Gastroesophageal sphincter (tissue), 4 donors: ENCODE results near the gene ZNF592. TPM values are rescaled to one million over a fixed set of nuclear protein-coding genes. Genes with fewer than 3 reads are reported as not detected.

ENCODE experiments used
- ATAC-seq: fragments of 150-250 bp; one replicate; pipeline ENCODE4 v1.9.1; 2016; ENCODE audit warnings: mild to moderate bottlenecking, moderate library complexity
- H3K27ac ChIP-seq, 4 donors: fragments of 200-600 bp; sonication (generic) in 3 of 4; 1 replicate in 3 of 4; 2 replicates in 1 of 4; pipeline ENCODE4 v1.5.1; 2016 to 2019
- H3K27me3 ChIP-seq: fragments of 200-600 bp; sonication (generic); one replicate; pipeline ENCODE4 v1.5.1; 2019
- H3K36me3 ChIP-seq, 2 donors: fragments of 200-600 bp; sonication (generic); one replicate each; pipeline ENCODE4 v1.5.1; 2019; ENCODE audit warnings: control low read depth in 1 of 2
- H3K4me1 ChIP-seq, 3 donors: fragments of 200-600 bp; sonication (generic); 1 replicate in 2 of 3; 2 replicates in 1 of 3; pipeline ENCODE4 v1.5.1; 2016 to 2019; ENCODE audit warnings: control low read depth in 2 of 3
- H3K4me3 ChIP-seq, 2 donors: fragments of 200-600 bp; sonication (generic); one replicate each; pipeline ENCODE4 v1.5.1; 2019; ENCODE audit warnings: mild to moderate bottlenecking in 1 of 2, moderate library complexity in 1 of 2
- H3K9me3 ChIP-seq, 3 donors: fragments of 200-600 bp; sonication (generic); one replicate each; pipeline ENCODE4 v1.5.1; 2017 to 2019; ENCODE audit warnings: control low read depth in 2 of 3
- CTCF ChIP-seq, 4 experiments: fragments of 200-600 bp in 2 of 4; fragments of 450-650 bp in 2 of 4; sonication (generic) in 1 of 4; IDR thresholded peaks; one replicate each; pipeline ENCODE4 v1.5.1; 2017 to 2019; ENCODE audit warnings: antibody characterized with exemption in 4 of 4, mild to moderate bottlenecking in 2 of 4, moderate library complexity in 2 of 4
- EP300 ChIP-seq: sonication (generic); formaldehyde crosslinking; IDR thresholded peaks from one replicate; pipeline ENCODE4 v1.6.1; 2017; ENCODE audit warnings: antibody characterized with exemption, mild to moderate bottlenecking
- POLR2A ChIP-seq, 2 donors: fragments of 450-650 bp; IDR thresholded peaks; one replicate each; pipeline ENCODE4 v1.6.1; 2017; ENCODE audit warnings: antibody characterized with exemption in 2 of 2, mild to moderate bottlenecking in 2 of 2, moderate library complexity in 1 of 2
- POLR2AphosphoS5 ChIP-seq: sonication (generic); formaldehyde crosslinking; IDR thresholded peaks from one replicate; pipeline ENCODE4 v1.6.1; 2017; ENCODE audit warnings: antibody characterized with exemption
- WGBS, 2 donors: methylation state at CpG; one replicate each; pipeline ENCODE4 v1.1.5; 2018; ENCODE audit warnings: low coverage in 1 of 2; 5-methylcytosine and 5-hydroxymethylcytosine counted together
- total RNA-seq, 4 donors: library from RNA; depleted of rRNA; stranded (reverse); fragments of >200 nt; gene quantifications; one replicate each; pipeline ENCODE4 v1.1.0, GENCODE V29; 2016

The ZNF592 gene
- total RNA-seq, 4 donors from 2014 or later = 15.7 to 26.0 (median 19.1) TPM

- peaks cover 2 to 65% (median 16%) of the 10 kb centered on the region in 3 donors for H3K4me1 ChIP-seq
- H3K27me3 ChIP-seq = no peaks in the 10 kb centered on the region
- 60% methylated on average over 1 of the region's 23 CpGs; no CpG with 5 or more reads in 1 of the 2 donors for WGBS, 2 donors
- no peak for ATAC-seq
- H3K9me3 ChIP-seq = no peaks in the 10 kb centered on the region
- H3K36me3 ChIP-seq = peaks cover 0 to 17% of the 10 kb centered on the region in 2 donors
- H3K27ac ChIP-seq = peak overlapping the region; percentile 59 to 87 (median 79)
- H3K4me3 ChIP-seq = no peak overlapping the region
- TF ChIP-seq EP300 (no peak), POLR2A (IDR thresholded peaks at IDR 0.05) (no peak)
These were observed 91.3 kb downstream of the ZNF592 start for GRCh38 chr15:84839714-84840113.

- H3K4me3 ChIP-seq = no peak overlapping the region
- H3K27ac ChIP-seq = peak overlapping the region; percentile 59 to 87 (median 79)
- H3K4me1 ChIP-seq = peaks cover 2 to 65% (median 16%) of the 10 kb centered on the region in 3 donors
- no peak for ATAC-seq
- no peaks in the 10 kb centered on the region for H3K9me3 ChIP-seq
- WGBS, 2 donors = 100% methylated on average over 2 of the region's 10 CpGs; no CpG with 5 or more reads in 1 of the 2 donors
- peaks cover 0 to 17% of the 10 kb centered on the region in 2 donors for H3K36me3 ChIP-seq
- TF ChIP-seq CTCF (IDR thresholded peaks at IDR 0.05) = no peak
- H3K27me3 ChIP-seq = no peaks in the 10 kb centered on the region
These were observed 91.9 kb downstream of the ZNF592 start for GRCh38 chr15:84840255-84840654.

DNA sequence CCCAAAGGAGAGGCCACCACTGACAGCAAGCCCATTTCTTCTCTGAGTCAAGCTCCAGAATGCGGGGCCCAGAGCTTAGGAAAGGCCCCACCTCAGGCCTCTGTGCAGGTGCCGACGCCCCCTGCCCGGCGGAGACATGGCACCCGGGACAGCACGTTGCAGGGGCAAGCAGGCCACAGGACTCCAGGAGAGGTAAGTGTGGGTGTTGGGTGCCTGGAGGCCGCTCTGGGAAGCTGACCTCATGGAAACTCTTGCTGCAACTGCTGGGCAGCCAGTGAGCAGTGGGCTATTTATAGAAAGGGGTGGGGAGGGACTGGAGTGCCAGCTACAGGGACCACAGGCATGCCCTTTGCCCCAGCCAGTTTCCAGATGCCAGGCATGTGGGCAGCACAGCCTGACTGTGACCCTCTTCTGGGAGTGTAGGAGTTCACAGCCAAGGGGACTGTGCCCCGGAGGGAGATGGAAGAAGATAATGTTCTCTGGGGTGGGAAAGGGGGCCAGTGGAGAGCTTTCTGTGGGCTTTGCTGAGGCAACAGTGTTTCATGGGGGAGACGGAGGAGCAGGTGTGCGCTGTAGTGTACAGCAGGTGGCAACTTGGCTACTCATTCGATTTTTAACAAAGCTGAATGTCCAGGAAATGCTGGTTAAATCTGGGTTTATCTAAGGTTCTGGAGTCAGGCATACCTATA lies 92.5 kb downstream of the ZNF592 start:
- H3K9me3 ChIP-seq = no peaks in the 10 kb centered on the region
- WGBS, 2 donors = 64 to 94% methylated on average over 2 to 4 of the region's 12 CpGs

DNA sequence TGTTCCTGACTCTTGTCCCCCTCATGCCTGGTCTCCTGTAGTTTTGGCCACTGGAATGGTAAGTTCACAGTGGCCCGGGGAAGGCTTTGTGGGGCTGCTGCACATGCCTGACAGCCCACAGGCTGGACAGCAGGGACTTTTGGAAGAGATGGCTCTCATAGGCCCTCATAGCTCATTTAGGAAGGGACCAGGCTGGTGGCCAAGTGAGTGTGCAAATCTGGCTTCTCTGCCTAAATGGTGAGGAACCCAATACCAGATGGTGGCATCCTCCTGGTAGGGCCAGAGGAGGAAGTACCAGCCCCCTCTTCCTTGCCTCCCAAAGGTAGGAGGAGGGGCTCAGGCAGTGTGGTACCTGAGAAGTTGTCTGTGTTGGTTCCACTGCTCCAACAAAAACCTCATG lies 94.4 kb downstream of the ZNF592 start:
- peak overlapping the region in 2 of 4 donors; percentile 79 to 87 for H3K27ac ChIP-seq
- peaks cover 0 to 9% (median 0%) of the 10 kb centered on the region in 3 donors for H3K9me3 ChIP-seq
- no CpG with 5 or more reads among the region's 1 CpG for WGBS, 2 donors
- TF ChIP-seq CTCF (IDR thresholded peaks at IDR 0.05) (no peak), EP300 (no peak), POLR2AphosphoS5 (no peak), POLR2A (IDR thresholded peaks at IDR 0.05) (no peak)
- no peak overlapping the region for H3K4me3 ChIP-seq
- ATAC-seq = no peak
- H3K4me1 ChIP-seq = peaks cover 2 to 53% (median 13%) of the 10 kb centered on the region in 3 donors
- no peaks in the 10 kb centered on the region for H3K27me3 ChIP-seq
- H3K36me3 ChIP-seq = peaks cover 0 to 17% of the 10 kb centered on the region in 2 donors

More for the DNA sequence above, 92.5 kb downstream of the ZNF592 start:
- TF ChIP-seq EP300 (peak; percentile 83), CTCF (IDR thresholded peaks at IDR 0.05) (no peak), POLR2AphosphoS5 (peak; percentile 92), POLR2A (IDR thresholded peaks at IDR 0.05) (no peak)
- Histone ChIP-seq H3K27me3 (no peaks in the 10 kb centered on the region), H3K4me1 (peaks cover 2 to 65% (median 14%) of the 10 kb centered on the region in 3 donors), H3K36me3 (peaks cover 0 to 17% of the 10 kb centered on the region in 2 donors), H3K27ac (peak overlapping the region; percentile 59 to 87 (median 79)), H3K4me3 (no peak overlapping the region)
- peak; percentile 92 for ATAC-seq

GRCh38 chr15:84844964-84845363 lies 96.6 kb downstream of the ZNF592 start:
- H3K27me3 ChIP-seq = no peaks in the 10 kb centered on the region
- no peak for TF ChIP-seq CTCF (IDR thresholded peaks at IDR 0.05)
- TF ChIP-seq POLR2A (IDR thresholded peaks at IDR 0.05) = no peak
- peak; percentile 50 for TF ChIP-seq POLR2AphosphoS5
- peaks cover 0 to 9% (median 0%) of the 10 kb centered on the region in 3 donors for H3K9me3 ChIP-seq
- peaks cover 0 to 4% of the 10 kb centered on the region in 2 donors for H3K36me3 ChIP-seq
- peak overlapping the region in 3 of 4 donors; percentile 52 to 87 (median 79) for H3K27ac ChIP-seq
- 38% methylated on average over 2 of the region's 2 CpGs for WGBS, 2 donors
- H3K4me1 ChIP-seq = peaks cover 2 to 40% (median 13%) of the 10 kb centered on the region in 3 donors
- ATAC-seq = no peak
- no peak overlapping the region for H3K4me3 ChIP-seq
